Activated CD4-positive, alpha-beta T cell treated with anti-CD3 and anti-CD28 coated beads, Interleukin-2, amount 10 ng/mL, durations not matched to agents 24 days and 14 days (primary cell): Measurements from ENCODE around the gene SYNPR. TPM values are rescaled to one million over a fixed set of nuclear protein-coding genes. Genes with fewer than 3 reads are reported as not detected.
"Not testable (repeated sequence)": the region's sequence is repeated elsewhere in the genome, so short reads cannot be mapped to it uniquely, and the experiment has no call there.

Experiments used
- DNase-seq: peaks from one replicate; pipeline ENCODE4 v3.0.0; 2022
- H3K27ac Mint-ChIP-seq: one replicate; pipeline ENCODE4 v1.8.0; 2022; ENCODE audit warnings: mild to moderate bottlenecking, mixed read lengths
- H3K27me3 Mint-ChIP-seq: one replicate; pipeline ENCODE4 v1.8.0; 2022; ENCODE audit warnings: mixed read lengths
- H3K36me3 Mint-ChIP-seq: one replicate; pipeline ENCODE4 v1.8.0; 2022; ENCODE audit warnings: low read depth, mild to moderate bottlenecking, mixed read lengths
- H3K4me1 Mint-ChIP-seq: one replicate; pipeline ENCODE4 v1.8.0; 2021; ENCODE audit warnings: mixed read lengths
- H3K4me3 Mint-ChIP-seq: one replicate; pipeline ENCODE4 v1.8.0; 2022; ENCODE audit warnings: mild to moderate bottlenecking, moderate library complexity, mixed read lengths
- H3K9me3 Mint-ChIP-seq: one replicate; pipeline ENCODE4 v1.8.0; 2021; ENCODE audit warnings: mixed read lengths
- intact Hi-C: fragments of 100-400 bp; cut with micrococcal nuclease; formaldehyde crosslinking; loops from one replicate; pipeline ENCODE4 v1.15.1; 2023
- total RNA-seq: library from RNA; stranded (reverse); gene quantifications from 2 replicates; pipeline ENCODE4 v1.2.3, GENCODE V29; 2022

SYNPR gene
- total RNA-seq, result not detected in 2 replicates

DNA sequence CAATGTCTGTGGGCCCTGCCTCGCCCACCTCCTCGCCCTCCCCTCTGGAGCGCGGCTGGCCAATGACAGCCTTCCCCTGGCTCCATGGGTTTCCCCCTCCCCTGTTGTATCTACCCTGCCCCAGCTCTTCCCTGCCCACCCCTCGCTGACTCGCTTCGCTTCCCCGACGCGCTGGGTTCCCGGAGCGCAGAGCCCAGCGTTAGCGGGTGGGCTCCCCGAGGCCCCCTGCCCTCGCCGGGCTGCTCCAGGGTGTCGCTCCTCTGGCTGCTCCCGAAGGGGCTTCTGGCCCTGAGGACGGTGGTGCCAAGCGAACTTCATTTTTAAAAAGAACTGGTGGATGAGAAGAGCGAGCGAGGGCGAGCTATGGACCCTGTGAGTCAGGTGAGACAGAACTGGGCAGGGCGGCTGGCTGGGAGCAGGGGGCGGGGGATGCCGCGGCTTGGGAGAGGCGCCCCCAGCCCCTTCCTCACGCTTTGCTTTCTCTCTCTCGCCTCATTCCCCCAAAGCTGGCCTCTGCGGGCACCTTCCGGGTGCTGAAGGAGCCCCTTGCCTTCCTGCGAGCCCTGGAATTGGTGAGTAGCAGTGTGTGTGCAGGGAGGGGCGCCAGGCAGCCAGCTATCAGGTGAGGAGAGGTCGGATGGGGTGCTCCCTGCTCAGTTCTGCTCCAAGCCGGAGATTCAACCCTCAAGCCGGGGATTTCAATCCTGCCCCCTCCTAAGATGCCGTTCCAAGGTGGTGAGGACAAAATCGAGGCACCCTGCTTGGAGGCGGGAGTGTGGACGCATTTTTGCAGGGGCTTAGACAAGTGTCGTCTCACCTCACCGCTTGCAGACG lies at the start of gene SYNPR:
TSS of gene SYNPR (plus strand) at position 138 of the 834 bp plus-strand sequence.
- intact Hi-C loops, result no loop called here
- no peak for DNase-seq
- no peak within 1 kb of the TSS for H3K4me3 Mint-ChIP-seq
- H3K4me1 Mint-ChIP-seq, result no peaks in the 10 kb centered on the region
- no peaks in the 10 kb centered on the region for H3K36me3 Mint-ChIP-seq
- no peaks in the 10 kb centered on the region for H3K9me3 Mint-ChIP-seq
- H3K27me3 Mint-ChIP-seq, result peaks cover 27% of the 10 kb centered on the region
- no peak within 1 kb of the TSS for H3K27ac Mint-ChIP-seq

DNA sequence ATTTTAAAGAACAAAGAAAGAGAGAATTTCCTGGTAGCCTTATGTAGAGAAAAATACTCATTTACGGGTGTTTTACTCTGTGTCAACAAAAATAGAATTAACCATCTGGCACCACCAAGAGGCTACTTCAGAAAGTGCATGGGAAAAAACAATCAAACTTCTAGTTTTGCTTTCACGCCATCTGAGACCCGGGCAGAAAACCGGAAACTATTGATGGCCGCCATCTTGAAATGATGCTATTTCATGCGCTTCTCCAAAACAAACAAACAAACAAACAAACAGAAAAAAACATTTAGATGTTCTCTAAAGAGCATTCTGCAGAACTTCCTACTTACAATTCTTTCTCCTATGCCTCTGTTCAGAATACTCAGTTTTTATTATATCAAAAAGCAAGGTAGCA lies 49.4 kb upstream of the SYNPR start:
- Mint-ChIP-seq H3K36me3 (no peaks in the 10 kb centered on the region), H3K27me3 (no peaks in the 10 kb centered on the region), H3K4me1 (no peaks in the 10 kb centered on the region), H3K9me3 (no peaks in the 10 kb centered on the region), H3K4me3 (no peak overlapping the region), H3K27ac (no peak overlapping the region)
- intact Hi-C loops, result no loop called here
- no peak for DNase-seq

DNA sequence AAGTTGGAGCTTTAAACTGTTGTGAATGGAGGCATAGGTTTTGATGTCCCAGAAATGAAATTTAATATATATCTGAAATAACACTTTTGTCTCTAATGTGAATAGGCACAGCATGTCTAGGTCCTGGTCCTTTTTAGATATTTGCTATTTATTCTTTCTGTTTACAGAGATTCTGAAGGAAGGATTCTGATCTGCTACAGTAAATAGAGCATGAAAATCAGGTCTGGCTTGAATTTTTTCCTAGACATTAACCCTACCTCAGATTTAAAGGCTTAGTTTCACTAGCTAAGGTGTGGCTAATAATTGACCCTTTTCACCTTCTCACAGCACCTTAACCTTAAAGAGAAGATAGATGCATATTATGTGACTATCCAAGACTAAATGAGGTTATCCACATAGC lies 48.0 kb upstream of the SYNPR start:
- no peak overlapping the region for H3K4me3 Mint-ChIP-seq
- intact Hi-C loops, result no loop called here
- no peak for DNase-seq
- H3K27ac Mint-ChIP-seq, result no peak overlapping the region
- no peaks in the 10 kb centered on the region for H3K27me3 Mint-ChIP-seq
- H3K9me3 Mint-ChIP-seq, result no peaks in the 10 kb centered on the region
- H3K36me3 Mint-ChIP-seq, result no peaks in the 10 kb centered on the region
- H3K4me1 Mint-ChIP-seq, result no peaks in the 10 kb centered on the region

DNA sequence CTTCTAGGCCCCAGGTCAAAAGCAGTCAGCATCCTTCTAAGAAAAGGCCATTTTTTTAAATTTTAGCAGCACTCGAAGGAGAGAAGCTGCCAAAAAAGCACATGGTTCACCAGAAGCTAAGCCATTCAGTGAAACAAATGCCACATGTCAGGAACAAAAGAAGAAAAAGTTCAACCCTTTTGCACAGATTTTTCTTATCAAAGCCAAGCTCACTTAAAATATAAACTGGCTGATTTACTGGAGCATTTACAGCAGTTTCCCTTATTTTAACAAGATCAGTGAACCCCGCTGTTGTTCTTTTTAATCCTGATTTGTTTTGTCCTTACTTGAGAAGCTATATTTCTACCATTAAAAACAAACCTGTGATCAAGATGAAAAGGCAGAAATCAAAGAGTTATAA lies 46.5 kb upstream of the SYNPR start:
- Mint-ChIP-seq H3K4me3 (no peak overlapping the region), H3K27ac (no peak overlapping the region), H3K36me3 (no peaks in the 10 kb centered on the region), H3K9me3 (no peaks in the 10 kb centered on the region), H3K4me1 (no peaks in the 10 kb centered on the region), H3K27me3 (no peaks in the 10 kb centered on the region)
- DNase-seq, result no peak
- intact Hi-C loops, result no loop called here

DNA sequence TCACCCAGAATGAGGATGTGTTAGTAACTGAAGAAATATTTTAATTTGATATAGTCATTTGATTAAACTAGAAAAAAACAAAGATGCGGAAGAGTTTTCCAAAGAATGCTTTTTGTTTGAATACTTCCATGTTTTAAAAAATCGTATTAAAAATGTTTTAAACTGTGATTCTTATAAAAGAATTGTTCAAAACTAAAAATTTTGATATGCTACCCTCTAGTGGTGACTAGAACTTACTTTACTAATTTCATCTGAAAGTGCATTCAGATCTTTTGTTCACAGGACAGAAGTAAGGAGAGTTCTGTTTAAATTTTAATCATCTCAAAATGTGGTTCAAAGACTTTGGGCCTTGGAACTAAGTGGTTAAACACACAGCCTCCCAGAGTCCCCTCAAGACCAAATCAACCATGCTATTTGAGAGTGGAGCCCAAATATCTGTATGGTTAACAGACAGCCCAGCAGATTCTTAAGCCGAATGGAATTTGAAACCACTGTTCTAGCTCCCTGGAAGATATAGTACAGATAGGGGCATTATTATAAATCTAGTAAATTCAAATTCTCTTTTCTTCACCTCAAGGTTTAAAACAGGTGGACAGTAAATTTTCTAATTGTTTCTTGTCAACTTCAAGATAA lies 45.2 kb upstream of the SYNPR start:
- intact Hi-C loops, result no loop called here
- Mint-ChIP-seq H3K4me1 (no peaks in the 10 kb centered on the region), H3K27ac (no peak overlapping the region), H3K27me3 (no peaks in the 10 kb centered on the region), H3K9me3 (no peaks in the 10 kb centered on the region), H3K4me3 (no peak overlapping the region), H3K36me3 (no peaks in the 10 kb centered on the region)
- DNase-seq, result no peak

DNA sequence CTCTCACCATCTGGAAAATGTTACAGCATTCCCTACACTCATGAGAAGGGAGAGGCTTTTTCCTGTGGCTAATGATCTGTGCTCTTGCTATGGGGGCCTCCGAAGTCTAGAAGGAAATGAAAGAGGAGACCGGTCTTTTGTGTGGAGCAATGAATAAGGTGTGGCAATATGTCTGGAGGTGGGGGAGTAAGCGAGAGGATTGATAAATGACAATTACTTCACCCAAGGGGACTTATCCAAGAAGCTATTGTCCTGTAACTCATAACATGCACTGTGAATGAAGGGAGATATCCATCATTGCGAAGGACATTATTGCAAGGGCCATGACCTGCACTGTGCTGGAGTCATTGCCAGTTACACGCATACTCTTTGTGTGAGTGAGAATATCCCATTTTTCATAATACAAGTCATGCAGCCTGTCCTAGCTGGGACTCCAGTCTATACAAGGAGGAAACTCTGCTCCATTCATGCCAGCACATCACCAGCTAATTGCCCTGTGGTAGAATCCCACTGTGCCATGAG lies 37.7 kb upstream of the SYNPR start:
- intact Hi-C loops, result no loop called here
- no peaks in the 10 kb centered on the region for H3K27me3 Mint-ChIP-seq
- DNase-seq, result no peak
- no peaks in the 10 kb centered on the region for H3K4me1 Mint-ChIP-seq
- H3K9me3 Mint-ChIP-seq, result peaks cover 4% of the 10 kb centered on the region
- H3K27ac Mint-ChIP-seq, result no peak overlapping the region
- H3K36me3 Mint-ChIP-seq, result no peaks in the 10 kb centered on the region
- no peak overlapping the region for H3K4me3 Mint-ChIP-seq

DNA sequence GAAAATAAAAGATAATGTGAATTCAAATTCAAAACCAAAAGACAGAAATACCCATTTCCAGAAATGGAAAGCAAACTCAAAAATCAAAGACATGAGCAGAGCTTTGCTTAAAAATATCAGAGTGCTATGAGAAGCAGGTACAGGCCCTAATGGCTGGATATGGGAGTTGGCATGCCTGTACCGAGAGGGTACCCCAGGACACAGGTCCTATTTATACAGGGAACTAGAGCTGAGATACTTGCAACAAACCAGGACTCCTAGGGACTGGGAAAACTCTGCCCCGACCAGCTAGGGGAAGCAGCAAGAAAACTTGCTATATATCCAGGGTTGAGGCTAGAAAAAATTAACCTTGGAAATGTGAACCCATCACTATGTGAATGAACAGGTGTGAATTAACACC lies 36.0 kb upstream of the SYNPR start:
- Mint-ChIP-seq H3K4me3 (no peak overlapping the region), H3K36me3 (no peaks in the 10 kb centered on the region), H3K27ac (no peak overlapping the region), H3K27me3 (no peaks in the 10 kb centered on the region), H3K9me3 (peaks cover 4% of the 10 kb centered on the region), H3K4me1 (no peaks in the 10 kb centered on the region)
- no peak for DNase-seq
- intact Hi-C loops, result no loop called here

DNA sequence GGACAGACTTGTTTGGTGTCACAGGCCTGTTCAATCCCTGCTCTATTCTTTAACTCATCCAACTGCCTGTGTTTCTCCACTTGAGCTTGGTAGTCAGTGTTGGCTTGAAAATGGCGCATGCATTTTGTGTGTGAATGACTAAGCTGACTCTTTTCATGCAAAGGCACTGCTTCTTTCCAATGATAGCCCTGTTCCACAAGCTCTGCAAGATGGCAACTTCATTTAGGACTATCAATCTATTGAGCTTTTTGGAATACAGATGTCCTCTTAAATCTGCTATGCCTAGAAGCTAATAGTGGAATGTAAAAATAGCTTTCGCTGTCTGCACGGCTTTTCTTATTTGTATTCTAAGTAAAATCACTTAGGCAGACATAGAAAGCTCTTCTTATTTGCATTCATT lies 33.6 kb upstream of the SYNPR start:
- no peak for DNase-seq
- Mint-ChIP-seq H3K9me3 (peaks cover 3% of the 10 kb centered on the region), H3K27ac (no peak overlapping the region), H3K4me1 (no peaks in the 10 kb centered on the region), H3K4me3 (no peak overlapping the region), H3K36me3 (no peaks in the 10 kb centered on the region), H3K27me3 (no peaks in the 10 kb centered on the region)
- intact Hi-C loops, result no loop called here

DNA sequence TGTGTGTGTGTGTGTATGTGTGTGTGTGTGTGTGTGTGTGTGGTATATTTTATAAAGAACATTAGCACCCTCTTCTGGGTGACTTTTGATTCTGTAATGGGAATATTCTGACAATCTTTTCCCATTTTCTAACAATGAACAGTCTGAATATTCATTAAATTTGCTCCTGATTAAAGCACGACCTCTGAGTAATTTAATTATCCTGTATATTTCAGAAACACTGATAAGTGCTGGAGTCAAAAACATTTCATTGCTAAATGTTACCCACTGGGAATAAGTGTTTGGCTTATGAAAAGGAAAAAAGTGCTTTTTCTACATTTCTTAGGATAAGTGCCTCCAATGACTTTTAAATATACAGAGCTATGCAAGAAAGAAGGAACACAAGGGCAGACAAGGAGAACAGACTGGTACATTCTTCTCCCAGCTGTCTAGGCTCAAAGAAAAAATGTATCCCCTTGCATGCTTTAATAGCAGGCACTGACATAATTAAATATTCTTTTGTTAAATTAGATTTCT lies 32.3 kb upstream of the SYNPR start:
- no peaks in the 10 kb centered on the region for H3K36me3 Mint-ChIP-seq
- H3K9me3 Mint-ChIP-seq, result no peaks in the 10 kb centered on the region
- H3K27ac Mint-ChIP-seq, result no peak overlapping the region
- DNase-seq, result no peak
- no peaks in the 10 kb centered on the region for H3K4me1 Mint-ChIP-seq
- intact Hi-C loops, result no loop called here
- H3K27me3 Mint-ChIP-seq, result no peaks in the 10 kb centered on the region
- no peak overlapping the region for H3K4me3 Mint-ChIP-seq

DNA sequence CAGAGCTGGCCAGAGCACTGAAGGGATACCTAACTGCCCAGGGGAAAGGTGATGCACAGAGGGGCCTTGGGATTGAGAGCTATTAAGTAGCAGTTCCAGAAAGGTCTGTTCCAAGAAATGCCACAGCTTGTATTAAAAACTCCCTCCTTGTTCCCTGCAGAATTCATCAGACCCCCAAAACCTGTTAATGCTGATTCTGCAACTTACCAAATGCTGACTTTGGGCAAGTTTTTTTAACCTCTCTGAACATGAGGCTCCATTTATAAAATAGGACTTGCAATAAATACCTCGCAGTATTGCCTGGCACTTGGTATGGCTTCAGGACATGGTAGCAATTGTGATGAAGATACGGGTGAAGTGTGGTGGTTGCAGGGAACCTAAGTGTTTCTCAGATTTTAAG lies 30.1 kb upstream of the SYNPR start:
- intact Hi-C loops, result no loop called here
- no peak overlapping the region for H3K4me3 Mint-ChIP-seq
- no peaks in the 10 kb centered on the region for H3K36me3 Mint-ChIP-seq
- no peak overlapping the region for H3K27ac Mint-ChIP-seq
- DNase-seq, result no peak
- H3K27me3 Mint-ChIP-seq, result no peaks in the 10 kb centered on the region
- H3K4me1 Mint-ChIP-seq, result no peaks in the 10 kb centered on the region
- H3K9me3 Mint-ChIP-seq, result no peaks in the 10 kb centered on the region

DNA sequence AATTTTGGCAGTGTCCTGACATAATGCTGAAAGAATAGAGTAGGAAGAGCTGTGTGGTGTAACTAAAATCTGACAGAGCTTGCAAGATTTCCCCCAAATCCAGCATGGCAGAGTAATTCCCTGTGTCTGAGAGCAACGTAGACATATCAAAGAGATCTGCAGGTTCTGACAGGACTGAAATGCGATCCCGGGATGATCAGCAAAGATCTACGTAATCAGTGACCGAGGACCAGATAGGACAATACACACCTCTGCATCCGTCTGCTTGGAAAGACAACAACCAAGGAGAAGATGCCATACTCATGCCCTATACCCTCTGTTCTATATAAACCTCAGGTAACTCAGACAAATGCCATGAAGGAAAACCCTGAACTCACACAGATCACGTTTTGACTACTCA lies 26.6 kb upstream of the SYNPR start:
- H3K9me3 Mint-ChIP-seq, result no peaks in the 10 kb centered on the region
- DNase-seq, result no peak
- H3K36me3 Mint-ChIP-seq, result no peaks in the 10 kb centered on the region
- no peaks in the 10 kb centered on the region for H3K4me1 Mint-ChIP-seq
- no peak overlapping the region for H3K27ac Mint-ChIP-seq
- intact Hi-C loops, result no loop called here
- H3K27me3 Mint-ChIP-seq, result no peaks in the 10 kb centered on the region
- no peak overlapping the region for H3K4me3 Mint-ChIP-seq

DNA sequence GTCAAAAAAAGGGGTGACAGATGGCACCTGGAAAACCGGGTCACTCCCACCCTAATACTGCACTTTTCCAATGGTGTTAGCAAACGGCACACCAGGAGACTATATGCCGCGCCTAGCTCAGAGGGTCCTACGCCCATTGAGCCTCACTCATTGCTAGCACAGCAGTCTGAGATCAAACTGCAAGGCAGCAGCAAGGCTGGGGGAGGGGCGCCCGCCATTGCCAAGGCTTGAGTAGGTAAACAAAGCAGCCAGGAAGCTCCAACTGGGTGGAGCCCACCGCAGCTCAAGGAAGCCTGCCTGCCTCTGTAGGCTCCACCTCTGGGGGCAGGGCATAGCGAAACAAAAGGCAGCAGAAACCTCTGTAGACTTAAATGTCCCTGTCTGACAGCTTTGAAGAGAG lies 22.3 kb upstream of the SYNPR start:
- intact Hi-C loops, H3K36me3 Mint-ChIP-seq, H3K9me3 Mint-ChIP-seq, H3K27ac Mint-ChIP-seq, DNase-seq, H3K4me3 Mint-ChIP-seq, H3K4me1 Mint-ChIP-seq, H3K27me3 Mint-ChIP-seq: not testable (repeated sequence)

DNA sequence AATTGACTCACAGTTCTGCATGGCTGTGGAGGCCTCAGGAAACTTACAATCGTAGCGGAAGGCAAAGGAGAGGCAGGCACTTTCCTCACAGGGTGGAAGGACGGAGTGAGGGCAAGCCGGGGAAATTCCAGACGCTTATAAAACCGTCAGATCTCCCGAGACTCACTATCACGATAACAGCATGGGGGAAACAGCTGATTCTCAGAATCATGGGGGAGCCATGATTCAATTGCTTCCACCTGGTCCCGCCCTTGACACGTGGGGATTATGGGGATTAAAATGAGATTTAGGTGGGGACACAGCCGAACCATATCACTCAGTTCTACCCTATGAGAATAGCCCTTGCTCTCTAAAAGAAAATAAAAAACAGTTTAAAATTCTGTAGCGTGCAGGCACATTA lies 13.4 kb upstream of the SYNPR start:
- no peaks in the 10 kb centered on the region for H3K36me3 Mint-ChIP-seq
- no peak overlapping the region for H3K27ac Mint-ChIP-seq
- no peaks in the 10 kb centered on the region for H3K4me1 Mint-ChIP-seq
- DNase-seq, result no peak
- H3K27me3 Mint-ChIP-seq, result no peaks in the 10 kb centered on the region
- intact Hi-C loops, result no loop called here
- H3K4me3 Mint-ChIP-seq, result no peak overlapping the region
- H3K9me3 Mint-ChIP-seq, result no peaks in the 10 kb centered on the region

DNA sequence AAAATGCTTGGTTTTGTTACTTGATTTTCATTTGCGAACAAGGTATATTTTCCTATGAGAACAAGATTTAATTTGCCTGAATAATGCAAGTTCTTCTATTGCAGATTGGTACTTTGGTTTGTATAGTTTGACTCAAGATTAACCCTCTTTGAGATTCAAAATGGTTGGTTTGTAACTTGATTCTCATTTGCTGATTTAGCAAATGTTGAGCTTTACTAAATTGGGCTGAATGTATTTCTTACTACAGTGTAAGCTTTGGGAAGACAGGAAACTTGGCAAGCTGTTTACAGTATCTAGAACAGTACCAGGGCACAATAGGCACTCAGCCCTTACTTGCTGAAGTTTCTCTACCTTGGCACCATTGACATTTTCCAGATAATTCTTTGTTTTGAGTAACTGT lies 3.7 kb upstream of the SYNPR start:
- Mint-ChIP-seq H3K36me3 (no peaks in the 10 kb centered on the region), H3K27me3 (peaks cover 17% of the 10 kb centered on the region), H3K4me3 (no peak overlapping the region), H3K27ac (no peak overlapping the region), H3K4me1 (no peaks in the 10 kb centered on the region), H3K9me3 (no peaks in the 10 kb centered on the region)
- DNase-seq, result no peak
- intact Hi-C loops, result no loop called here
